Activated naive CD4-positive, alpha-beta T cell treated with anti-CD3 and anti-CD28 coated beads, Interleukin-2, amount 50 U/mL, for 72 hours (primary cell): ENCODE results near the gene INKA1. TPM values are rescaled to one million over a fixed set of nuclear protein-coding genes. Genes with fewer than 3 reads are reported as not detected.
"Not testable (repeated sequence)": the region's sequence is repeated elsewhere in the genome, so short reads cannot be mapped to it uniquely, and the experiment has no call there.

Experiments
- ATAC-seq, 2 donors: fragments of 150-1000 bp; cut with Tn5 transposase; 2 replicates each; pipeline ENCODE4 v1.10.0; 2021; ENCODE audit warnings: mild to moderate bottlenecking in 2 of 2, moderate library complexity in 2 of 2
- DNase-seq, 2 donors: peaks; one replicate each; pipeline ENCODE4 v3.0.0; 2021 to 2022; ENCODE audit warnings: low spot score in 2 of 2
- H3K27ac Mint-ChIP-seq, 2 donors: one replicate each; pipeline ENCODE4 v1.8.0; 2022; ENCODE audit warnings: mild to moderate bottlenecking in 2 of 2, mixed read lengths in 2 of 2
- H3K36me3 Mint-ChIP-seq, 2 donors: one replicate each; pipeline ENCODE4 v1.8.0; 2022; ENCODE audit warnings: mixed read lengths in 2 of 2
- H3K9me3 Mint-ChIP-seq, 2 donors: one replicate each; pipeline ENCODE4 v1.8.0; 2022; ENCODE audit warnings: mixed read lengths in 2 of 2
- total RNA-seq, 2 donors: library from RNA; stranded (reverse); gene quantifications; one replicate each; pipeline ENCODE4 v1.2.3, GENCODE V29; 2022

INKA1 gene
- total RNA-seq, 2 donors from 2014 or later, result 0.30 to 0.49 TPM

DNA sequence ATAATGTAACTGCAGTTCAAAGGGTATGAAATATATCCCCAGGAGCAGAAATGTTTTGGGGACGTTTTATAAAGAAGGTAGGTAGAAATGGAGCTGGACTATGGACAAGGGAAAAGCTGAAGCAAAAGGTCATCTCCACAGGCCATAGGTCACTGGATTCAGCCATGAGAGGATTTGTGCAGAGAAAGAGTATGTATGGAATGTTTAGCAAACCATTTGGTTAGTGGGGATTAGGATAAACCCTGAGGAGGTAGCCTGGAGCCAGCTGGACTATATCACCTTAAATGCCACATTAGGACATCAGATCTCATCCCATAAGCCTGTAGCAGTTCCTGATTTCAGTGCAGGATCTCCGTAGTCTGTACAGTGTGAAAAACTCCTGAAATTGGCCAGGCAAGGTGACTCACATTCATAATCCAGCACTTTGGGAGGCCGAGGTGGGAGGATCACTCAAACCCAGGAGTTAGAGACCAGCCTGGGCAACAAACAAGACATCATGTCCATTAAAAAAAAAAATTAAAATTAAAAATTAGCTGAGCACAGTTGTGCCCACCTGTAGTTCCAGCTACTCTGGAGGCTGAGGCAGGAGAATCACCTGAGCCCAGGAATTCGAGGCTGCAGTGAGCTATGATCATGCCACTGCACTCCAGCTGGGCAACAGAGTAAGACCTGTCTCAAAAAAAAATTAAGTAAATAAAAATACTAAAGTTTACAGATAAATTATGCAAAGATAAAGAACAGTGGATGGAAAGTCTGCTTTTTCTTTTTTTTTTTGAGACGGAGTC is 21.5 kb upstream of the INKA1 start:
- ATAC-seq, result no peak
- Mint-ChIP-seq H3K27ac (no peak overlapping the region), H3K36me3 (peaks cover 6 to 7% of the 10 kb centered on the region in 2 donors), H3K9me3 (no peaks in the 10 kb centered on the region)
- no peak for DNase-seq

- H3K9me3 Mint-ChIP-seq, ATAC-seq, DNase-seq, H3K36me3 Mint-ChIP-seq, H3K27ac Mint-ChIP-seq: not testable (repeated sequence)
Measured at GRCh38 chr3:49782277-49782676, 20.8 kb upstream of the INKA1 start.

DNA sequence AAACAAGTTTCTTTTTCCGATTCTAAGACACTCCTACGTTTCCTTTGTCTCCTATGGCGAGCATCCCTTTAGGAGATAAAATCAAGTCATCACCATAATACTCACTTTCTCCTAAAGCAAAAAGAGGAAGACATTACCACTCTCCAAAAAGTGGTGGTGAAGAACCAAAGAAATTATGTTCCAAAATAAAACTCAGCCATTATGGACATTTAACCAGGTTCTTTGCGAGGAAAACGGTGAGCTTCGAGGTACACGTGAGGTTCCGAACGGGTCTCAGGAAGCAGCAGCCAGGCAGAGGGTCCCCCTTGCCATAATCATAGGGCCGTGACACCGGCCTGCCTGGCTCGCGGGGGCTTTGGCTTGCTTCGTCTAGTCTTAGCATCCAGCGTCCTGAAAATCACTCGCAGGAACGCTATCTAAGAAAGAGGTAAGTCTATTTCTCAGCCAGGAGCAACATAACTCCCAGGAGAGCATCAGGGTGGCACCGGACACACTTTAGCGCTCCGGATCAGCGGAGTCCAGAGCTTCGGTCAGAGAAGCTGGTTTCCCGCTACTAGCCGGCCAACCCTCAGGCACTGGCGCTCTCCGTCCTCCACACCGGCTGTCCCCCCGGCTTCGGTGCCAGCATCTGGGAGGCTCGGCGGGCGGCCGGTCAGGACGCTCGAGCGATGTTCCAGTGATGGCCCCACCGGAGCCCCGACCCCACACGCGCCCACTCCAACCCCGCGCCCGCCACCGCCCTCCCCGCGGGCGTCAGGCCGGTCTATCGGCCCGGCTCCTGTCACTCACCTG is 17.3 kb upstream of the INKA1 start:
- no peaks in the 10 kb centered on the region for H3K9me3 Mint-ChIP-seq
- peak overlapping the region; percentile 93 to 96 for H3K27ac Mint-ChIP-seq
- H3K36me3 Mint-ChIP-seq, result peaks cover 6 to 7% of the 10 kb centered on the region in 2 donors
- DNase-seq (no peak), ATAC-seq (peak; percentile 38 to 44)

GRCh38 chr3:49786357-49787181 is 16.5 kb upstream of the INKA1 start, which contains the start of gene IP6K1:
Gene IP6K1, minus strand, starts transcription at chr3:49786542. Its CDS starts 38,502 bp downstream, at chr3:49748040.
- Mint-ChIP-seq H3K9me3 (no peaks in the 10 kb centered on the region), H3K36me3 (peaks cover 6 to 7% of the 10 kb centered on the region in 2 donors), H3K27ac (peak within 1 kb of the TSS; percentile 96)
- DNase-seq, result peak; percentile 99 to 100
- ATAC-seq, result peak; percentile 99 to 100

DNA sequence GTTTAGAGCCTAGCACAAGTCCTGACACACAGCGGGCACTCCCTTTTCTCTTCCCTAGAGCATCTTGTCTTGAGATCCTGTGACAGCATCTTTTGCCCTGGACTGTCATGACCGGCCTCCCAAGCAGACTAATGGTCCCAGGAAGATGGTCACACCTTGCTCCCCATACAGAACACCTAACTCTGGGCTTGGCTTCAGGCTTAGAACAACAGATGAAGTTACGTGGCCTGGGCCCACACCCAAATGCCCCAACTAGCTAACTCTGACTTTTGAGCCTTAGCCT is 15.9 kb upstream of the INKA1 start:
- DNase-seq (no peak), ATAC-seq (no peak)
- peaks cover 6 to 7% of the 10 kb centered on the region in 2 donors for H3K36me3 Mint-ChIP-seq
- no peaks in the 10 kb centered on the region for H3K9me3 Mint-ChIP-seq
- peak overlapping the region; percentile 96 for H3K27ac Mint-ChIP-seq

GRCh38 chr3:49787536-49787935 is 15.5 kb upstream of the INKA1 start:
- H3K27ac Mint-ChIP-seq, result peak overlapping the region; percentile 36 to 96
- no peaks in the 10 kb centered on the region for H3K9me3 Mint-ChIP-seq

DNA sequence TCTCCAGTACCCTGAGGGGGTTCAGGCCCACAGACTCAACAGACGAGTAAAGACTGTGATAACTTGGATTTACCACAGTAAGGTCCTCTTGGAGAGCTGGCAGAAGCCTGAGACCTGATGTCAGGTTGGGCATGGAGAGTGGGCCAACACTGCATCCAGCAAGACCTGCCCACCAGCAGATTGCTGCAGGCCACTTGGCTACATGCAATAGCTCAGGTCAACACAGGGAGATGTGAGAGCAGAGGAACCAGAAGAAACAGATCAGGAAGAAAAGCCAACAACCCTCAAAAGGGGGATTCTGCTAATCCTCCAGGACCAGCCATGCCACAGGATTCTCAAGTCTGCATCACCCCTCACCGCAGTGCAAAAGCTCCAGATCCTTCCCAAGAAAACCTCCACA is 15.0 kb upstream of the INKA1 start:
- Mint-ChIP-seq H3K36me3 (peaks cover 6 to 7% of the 10 kb centered on the region in 2 donors), H3K9me3 (no peaks in the 10 kb centered on the region), H3K27ac (peak overlapping the region in 1 of 2 donors; percentile 96)
- ATAC-seq, result no peak
- DNase-seq, result no peak

More at GRCh38 chr3:49787536-49787935, 15.5 kb upstream of the INKA1 start:
- H3K36me3 Mint-ChIP-seq, result peaks cover 6 to 7% of the 10 kb centered on the region in 2 donors
- ATAC-seq, result no peak
- no peak for DNase-seq

GRCh38 chr3:49790626-49791411 is 12.2 kb upstream of the INKA1 start:
- Mint-ChIP-seq H3K27ac (no peak overlapping the region), H3K36me3 (peaks cover 0 to under 1% of the 10 kb centered on the region in 2 donors), H3K9me3 (no peaks in the 10 kb centered on the region)
- ATAC-seq, result no peak
- peak in 1 of 2 donors; percentile 11 for DNase-seq

DNA sequence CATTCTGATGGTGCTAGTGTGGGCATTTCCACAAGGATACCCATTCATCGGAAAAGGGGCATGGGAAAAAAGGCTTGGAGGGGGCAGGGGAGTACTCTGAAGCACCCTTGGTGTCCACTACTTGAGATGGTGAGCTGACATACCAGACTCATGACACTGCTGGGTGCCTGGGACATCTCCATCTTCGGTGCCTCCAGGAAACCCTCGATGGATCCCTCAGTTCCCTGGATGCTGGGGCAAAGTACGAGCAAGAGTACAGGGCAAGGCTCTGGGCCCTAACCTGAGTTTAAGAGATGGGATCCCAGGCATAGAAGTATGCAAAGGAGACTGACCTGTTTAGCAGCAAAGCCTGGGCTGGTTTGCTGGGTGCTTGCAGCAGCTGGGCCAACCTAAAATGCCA is 11.5 kb upstream of the INKA1 start:
- no peaks in the 10 kb centered on the region for H3K36me3 Mint-ChIP-seq
- H3K27ac Mint-ChIP-seq, result no peak overlapping the region
- H3K9me3 Mint-ChIP-seq, result no peaks in the 10 kb centered on the region
- DNase-seq (peak in 1 of 2 donors; percentile 42), ATAC-seq (no peak)

GRCh38 chr3:49792371-49793150 is 10.5 kb upstream of the INKA1 start:
- H3K9me3 Mint-ChIP-seq, result no peaks in the 10 kb centered on the region
- no peaks in the 10 kb centered on the region for H3K36me3 Mint-ChIP-seq

DNA sequence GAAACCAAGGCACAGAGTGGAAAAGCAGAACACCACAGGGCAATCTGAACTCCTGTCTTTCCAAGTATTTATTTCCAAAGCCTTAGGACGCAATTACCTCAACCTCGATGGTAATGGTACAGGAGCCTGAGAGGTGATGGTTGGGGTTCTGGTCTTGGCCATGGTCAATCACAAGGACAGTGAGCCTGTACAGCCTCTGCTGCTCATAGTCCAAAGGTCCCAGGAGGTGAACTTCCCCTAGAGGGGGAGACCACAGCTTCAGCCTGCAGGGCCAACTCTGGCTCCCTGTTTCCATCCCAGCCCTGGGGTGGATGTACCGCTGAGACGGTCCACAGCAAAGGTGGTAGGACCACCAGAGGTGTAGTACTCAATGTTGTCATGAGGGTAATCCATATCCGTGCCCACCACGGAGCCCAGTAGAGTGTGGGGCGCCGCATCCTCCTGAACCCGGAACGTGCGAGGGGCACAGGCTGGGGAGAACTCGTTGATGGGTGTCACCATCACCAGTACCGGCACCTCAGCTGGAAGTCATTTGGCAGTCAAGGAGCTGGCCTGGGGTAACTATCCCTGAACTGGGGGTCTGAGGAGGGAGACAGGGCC is 9.5 kb upstream of the INKA1 start:
- no peaks in the 10 kb centered on the region for H3K9me3 Mint-ChIP-seq
- no peak overlapping the region for H3K27ac Mint-ChIP-seq
- ATAC-seq (no peak), DNase-seq (no peak)
- H3K36me3 Mint-ChIP-seq, result no peaks in the 10 kb centered on the region

More at GRCh38 chr3:49792371-49793150, 10.5 kb upstream of the INKA1 start:
- ATAC-seq (no peak), DNase-seq (peak in 1 of 2 donors; percentile 38)
- no peak overlapping the region for H3K27ac Mint-ChIP-seq

GRCh38 chr3:49794431-49794830 is 8.6 kb upstream of the INKA1 start:
- Mint-ChIP-seq H3K9me3 (no peaks in the 10 kb centered on the region), H3K36me3 (no peaks in the 10 kb centered on the region), H3K27ac (no peak overlapping the region)
- DNase-seq (no peak), ATAC-seq (no peak)

DNA sequence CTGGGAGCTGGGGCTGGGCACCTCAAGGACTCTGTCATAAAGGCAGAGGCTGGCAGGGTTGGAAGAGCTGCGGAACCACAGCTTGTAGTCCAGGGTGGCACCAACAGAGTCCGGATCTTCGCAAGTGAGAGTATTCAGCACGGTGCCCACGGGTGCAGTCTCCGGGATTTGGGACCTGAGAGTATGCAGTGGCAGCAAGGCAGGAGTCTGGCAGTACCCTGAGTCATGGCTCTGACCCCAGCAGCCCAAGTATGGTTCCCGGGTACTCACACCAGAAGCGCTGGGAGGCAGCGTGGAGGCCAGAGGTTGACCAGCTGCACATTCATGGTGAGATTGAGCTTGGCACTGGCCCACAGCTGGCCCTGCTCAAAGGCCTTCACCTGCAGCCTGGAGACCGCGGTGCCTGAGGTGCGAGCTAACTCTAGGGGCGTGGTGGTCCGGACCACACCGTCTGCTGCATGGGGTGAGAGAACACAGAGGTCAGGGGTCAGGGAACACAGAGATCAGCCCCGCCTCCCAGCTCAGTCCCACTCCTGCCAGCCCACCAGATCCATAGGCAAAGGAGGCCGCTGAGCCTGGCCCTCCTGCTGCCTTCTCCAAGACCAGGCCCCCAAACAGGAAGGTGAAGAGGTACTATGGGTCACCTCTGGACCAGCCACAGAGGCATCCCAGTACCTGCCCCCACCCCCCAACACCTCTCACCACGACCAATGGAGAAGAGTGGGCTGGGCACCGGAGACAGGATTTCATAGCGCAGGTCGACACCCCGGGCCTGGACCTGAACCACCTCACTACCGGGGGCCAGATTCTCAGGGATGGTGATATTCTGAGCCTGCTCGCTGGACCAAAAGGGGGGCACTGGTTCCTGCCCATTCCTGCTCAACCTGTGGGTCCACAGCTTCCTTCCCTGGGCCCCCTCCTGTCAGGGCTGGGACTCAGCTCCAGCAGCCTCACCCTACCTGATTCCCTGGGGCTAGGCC is 7.8 kb upstream of the INKA1 start:
- Mint-ChIP-seq H3K9me3 (no peaks in the 10 kb centered on the region), H3K27ac (no peak overlapping the region), H3K36me3 (no peaks in the 10 kb centered on the region)
- DNase-seq (no peak), ATAC-seq (no peak)

GRCh38 chr3:49799105-49799504 is 4.0 kb upstream of the INKA1 start:
- no peaks in the 10 kb centered on the region for H3K9me3 Mint-ChIP-seq
- H3K27ac Mint-ChIP-seq, result no peak overlapping the region
- DNase-seq (no peak), ATAC-seq (no peak)
- H3K36me3 Mint-ChIP-seq, result no peaks in the 10 kb centered on the region
